HG03354 (cell line): ENCODE measurements around the gene PTP4A1.

Experiments used
- ATAC-seq: cut with Tn5 transposase; IDR thresholded peaks from one replicate; pipeline ENCODE4 v1.9.1; 2021; ENCODE audit warnings: mild to moderate bottlenecking; ENCODE audit not compliant: unreplicated experiment, poor library complexity, severe bottlenecking

PTP4A1 gene

GRCh38 chr6:63553900-63554299 lies 18.4 kb upstream of the PTP4A1 start:
- ATAC-seq, result no peak

GRCh38 chr6:63554782-63555181 lies 17.5 kb upstream of the PTP4A1 start:
- no peak for ATAC-seq

GRCh38 chr6:63556369-63556768 lies 15.9 kb upstream of the PTP4A1 start:
- no peak for ATAC-seq

- peak; percentile 70 for ATAC-seq
These were observed 14.0 kb upstream of the PTP4A1 start for GRCh38 chr6:63558278-63558677.

GRCh38 chr6:63560801-63561287 lies 11.4 kb upstream of the PTP4A1 start:
- ATAC-seq, result no peak

- no peak for ATAC-seq
These were observed 11.0 kb upstream of the PTP4A1 start for GRCh38 chr6:63561288-63561687.

- no peak for ATAC-seq
These were observed 9.0 kb upstream of the PTP4A1 start for GRCh38 chr6:63563235-63563634.

- ATAC-seq, result no peak
These were observed 7.1 kb upstream of the PTP4A1 start for GRCh38 chr6:63565058-63565726.

- no peak for ATAC-seq
These were observed 6.3 kb upstream of the PTP4A1 start for GRCh38 chr6:63565727-63566596.

GRCh38 chr6:63567966-63568365 lies 4.3 kb upstream of the PTP4A1 start:
- no peak for ATAC-seq

- peak; percentile 20 for ATAC-seq
These were observed 778 bp upstream of the PTP4A1 start for GRCh38 chr6:63571361-63572043.

- ATAC-seq, result peak; percentile 2
These were observed 431 bp downstream of the PTP4A1 start for GRCh38 chr6:63572747-63573075.

GRCh38 chr6:63573076-63573898 lies 1.0 kb downstream of the PTP4A1 start:
- ATAC-seq, result peak; percentile 37

- no peak for ATAC-seq
These were observed 1.7 kb downstream of the PTP4A1 start for GRCh38 chr6:63573899-63574553.

GRCh38 chr6:63574554-63574900 lies 2.2 kb downstream of the PTP4A1 start:
- no peak for ATAC-seq

- ATAC-seq, result no peak
These were observed 4.0 kb downstream of the PTP4A1 start for GRCh38 chr6:63576147-63576772.

GRCh38 chr6:63576985-63577712 lies 4.9 kb downstream of the PTP4A1 start:
- ATAC-seq, result no peak

GRCh38 chr6:63578757-63579156 lies 6.5 kb downstream of the PTP4A1 start:
- no peak for ATAC-seq
